Vagina (tissue), 2 donors: ENCODE results near the gene AMIGO1.

Experiments used
- CTCF ChIP-seq, 3 experiments: fragments of 450-650 bp in 2 of 3; fragments of 200-600 bp in 1 of 3; sonication (generic) in 1 of 3; IDR thresholded peaks; one replicate each; pipeline ENCODE4 v1.5.1; 2017 to 2019; ENCODE audit warnings: antibody characterized with exemption in 3 of 3, mild to moderate bottlenecking in 2 of 3, moderate library complexity in 2 of 3
- POLR2A ChIP-seq, 2 donors: fragments of 450-650 bp; IDR thresholded peaks; one replicate each; pipeline ENCODE4 v1.6.1; 2017; ENCODE audit warnings: antibody characterized with exemption in 2 of 2, mild to moderate bottlenecking in 2 of 2, moderate library complexity in 2 of 2
- POLR2AphosphoS5 ChIP-seq, 2 donors: sonication (generic); formaldehyde crosslinking; IDR thresholded peaks; one replicate each; pipeline ENCODE4 v1.9.0; 2017; ENCODE audit warnings: antibody characterized with exemption in 2 of 2, mild to moderate bottlenecking in 2 of 2, low read depth in 1 of 2; ENCODE audit not compliant: insufficient read depth in 1 of 2

- TF ChIP-seq POLR2A (IDR thresholded peaks at IDR 0.05), result no peak
- no peak for TF ChIP-seq CTCF (IDR thresholded peaks at IDR 0.05)
- TF ChIP-seq POLR2AphosphoS5 (IDR thresholded peaks at IDR 0.05; ENCODE audit: insufficient read depth in 1 of 2, low read depth in 1 of 2), result no peak
Measured at GRCh38 chr1:109539676-109540075, 30.1 kb upstream of the AMIGO1 start, which contains the start of gene GPR61.
